Right lobe of liver (tissue), 6 donors: ENCODE results near the gene SLC39A11. TPM values are rescaled to one million over a fixed set of nuclear protein-coding genes. Genes with fewer than 3 reads are reported as not detected.

ENCODE experiments used
- ATAC-seq, 4 donors: fragments of 200-7000 bp; cut with Tn5 transposase; one replicate each; pipeline ENCODE4 v1.9.1; 2020; ENCODE audit warnings: mild to moderate bottlenecking in 4 of 4, moderate library complexity in 4 of 4
- DNase-seq, 3 donors: peaks; one replicate each; pipeline ENCODE4 v3.0.0-alpha.2; 2020
- H3K27ac ChIP-seq, 3 donors: fragments of 200-600 bp; one replicate each; pipeline ENCODE4 v1.8.0; 2022
- H3K27me3 ChIP-seq, 2 donors: fragments of 200-600 bp; one replicate each; pipeline ENCODE4 v1.8.0; 2022
- H3K36me3 ChIP-seq, 4 donors: fragments of 200-600 bp; sonication (generic) in 1 of 4; one replicate each; pipeline versions ENCODE4 v1.5.1 to v1.8.0; 2017 to 2022; ENCODE audit warnings: control low read depth in 1 of 4
- H3K4me1 ChIP-seq, 4 donors: fragments of 200-600 bp; sonication (generic) in 1 of 4; one replicate each; pipeline versions ENCODE4 v1.5.1 to v1.8.0; 2017 to 2022; ENCODE audit warnings: control low read depth in 1 of 4
- H3K4me3 ChIP-seq, 3 donors: fragments of 200-600 bp; one replicate each; pipeline ENCODE4 v1.8.0; 2022
- H3K9me3 ChIP-seq, 4 donors: fragments of 200-600 bp; sonication (generic) in 1 of 4; one replicate each; pipeline versions ENCODE4 v1.5.1 to v1.8.0; 2017 to 2022; ENCODE audit warnings: control low read depth in 1 of 4
- CTCF ChIP-seq, 4 donors: fragments of 200-600 bp in 3 of 4; fragments of 450-650 bp in 1 of 4; IDR thresholded peaks; one replicate each; pipeline versions ENCODE4 v1.5.1 to v1.8.0; 2016 to 2022; ENCODE audit warnings: antibody characterized with exemption in 4 of 4, mild to moderate bottlenecking in 2 of 4
- POLR2A ChIP-seq: fragments of 450-650 bp; IDR thresholded peaks from one replicate; pipeline ENCODE4 v1.6.1; 2017; ENCODE audit warnings: antibody characterized with exemption, mild to moderate bottlenecking
- WGBS: methylation state at CpG from one replicate; pipeline ENCODE4 v1.1.6; 2018; ENCODE audit warnings: low coverage, low lambda C conversion rate; ENCODE audit not compliant: insufficient coverage; ENCODE audit errors: missing lambda C conversion rate; 5-methylcytosine and 5-hydroxymethylcytosine counted together
- intact Hi-C, 2 donors: fragments of 100-400 bp; cut with DNase I; formaldehyde crosslinking; loops; one replicate each; pipeline versions ENCODE4 v1.11.2 to v1.14.1; 2022
- total RNA-seq, 6 experiments: library from RNA; depleted of rRNA in 2 of 6; stranded (reverse); fragments of >200 nt in 2 of 6; fragmentation: NEBNext Ultra II Directional in 3 of 6; extraction: Animal tissue kit (Norgen Biotek cat#: 25700) in 3 of 6; gene quantifications; one replicate each; pipeline versions ENCODE4 v1.1.0 to v1.2.4, GENCODE V29; 2016 to 2023
- donor health status: DM: no; HTN: yes; CAD: no.
- donor health status: DM: no; HTN: no; CAD: no.
- donor health status: DM: no; HTN: no; CAD: no.
- donor health status: DM: no; HTN: yes; CAD: no.
- donor health status: DM: no; HTN: yes; CAD: no.

The SLC39A11 gene
- total RNA-seq, 6 experiments from 2014 or later: 25.4 to 49.6 (median 39.3) TPM

DNA sequence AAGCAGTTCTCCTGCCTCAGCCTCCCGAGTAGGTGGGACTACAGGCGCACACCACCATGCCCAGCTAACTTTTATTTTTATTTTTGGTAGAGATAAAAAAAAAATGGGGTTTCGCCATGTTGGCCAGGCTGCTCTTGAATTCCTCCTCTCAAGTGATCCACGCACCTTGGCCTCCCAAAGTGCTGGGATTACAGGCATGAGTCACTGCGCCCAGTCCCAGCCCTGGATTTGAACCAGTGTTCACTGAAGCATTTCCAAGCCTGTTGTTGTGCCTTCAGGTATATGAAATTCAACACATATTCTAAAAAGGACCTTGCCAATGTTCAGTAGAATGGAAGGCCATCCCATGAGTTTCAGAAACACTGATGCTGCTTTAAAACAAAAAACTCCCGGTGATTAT, 165.3 kb downstream of the SLC39A11 start:
- no peaks in the 10 kb centered on the region for H3K4me1 ChIP-seq
- peaks cover 0 to 3% (median 0%) of the 10 kb centered on the region in 4 donors for H3K36me3 ChIP-seq
- no peak overlapping the region for H3K4me3 ChIP-seq
- WGBS: 99% methylated on average over 6 of the region's 6 CpGs
- DNase-seq (no peak), ATAC-seq (no peak)
- H3K27ac ChIP-seq: no peak overlapping the region
- TF ChIP-seq CTCF (IDR thresholded peaks at IDR 0.05): no peak
- intact Hi-C loops: no loop called here
- H3K27me3 ChIP-seq: no peaks in the 10 kb centered on the region
- H3K9me3 ChIP-seq: no peaks in the 10 kb centered on the region

- intact Hi-C loops: no loop called here
- TF ChIP-seq CTCF (IDR thresholded peaks at IDR 0.05): no peak
- TF ChIP-seq POLR2A: no peak
- WGBS: 78% methylated on average over 1 of the region's 1 CpG
- Histone ChIP-seq H3K27me3 (no peaks in the 10 kb centered on the region), H3K27ac (no peak overlapping the region), H3K36me3 (peaks cover 0 to 3% (median 0%) of the 10 kb centered on the region in 4 donors), H3K9me3 (no peaks in the 10 kb centered on the region), H3K4me1 (no peaks in the 10 kb centered on the region), H3K4me3 (no peak overlapping the region)
- ATAC-seq (no peak), DNase-seq (no peak)
These were observed 166.3 kb downstream of the SLC39A11 start for GRCh38 chr17:72926171-72926570.

DNA sequence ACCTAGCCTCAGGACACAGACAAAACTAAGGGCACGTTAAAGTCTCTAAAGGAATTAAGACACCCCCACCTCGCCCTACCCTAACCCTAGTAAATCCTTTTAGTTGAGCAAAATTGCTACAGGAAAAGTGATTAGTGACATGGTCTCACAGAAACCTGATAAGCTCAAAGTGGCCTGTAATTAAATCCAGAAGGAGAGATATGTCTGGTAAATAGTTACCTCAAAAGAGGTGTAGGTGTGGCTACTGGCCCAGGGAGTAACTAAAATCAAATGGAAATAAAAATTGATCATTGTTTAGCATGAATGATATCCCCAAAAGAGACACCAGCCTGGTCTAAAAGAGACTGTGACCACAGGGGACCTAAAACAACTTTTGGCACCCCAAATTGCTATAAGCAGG, 168.3 kb downstream of the SLC39A11 start:
- DNase-seq: no peak
- H3K27ac ChIP-seq: no peak overlapping the region
- ATAC-seq: no peak
- 94% methylated on average over 2 of the region's 2 CpGs for WGBS
- H3K4me3 ChIP-seq: no peak overlapping the region
- H3K4me1 ChIP-seq: no peaks in the 10 kb centered on the region
- H3K36me3 ChIP-seq: peaks cover 0 to 3% (median 0%) of the 10 kb centered on the region in 4 donors
- no peaks in the 10 kb centered on the region for H3K9me3 ChIP-seq
- no peak for TF ChIP-seq CTCF (IDR thresholded peaks at IDR 0.05)
- no peak for TF ChIP-seq POLR2A
- no peaks in the 10 kb centered on the region for H3K27me3 ChIP-seq
- intact Hi-C loops: no loop called here

- DNase-seq (no peak), ATAC-seq (no peak)
- H3K4me3 ChIP-seq: no peak overlapping the region
- H3K27me3 ChIP-seq: no peaks in the 10 kb centered on the region
- H3K9me3 ChIP-seq: no peaks in the 10 kb centered on the region
- 88% methylated on average over 3 of the region's 3 CpGs for WGBS
- no peak for TF ChIP-seq POLR2A
- TF ChIP-seq CTCF (IDR thresholded peaks at IDR 0.05): no peak
- H3K36me3 ChIP-seq: peaks cover 0 to 3% (median 0%) of the 10 kb centered on the region in 4 donors
- no peak overlapping the region for H3K27ac ChIP-seq
- intact Hi-C loops: no loop called here
- H3K4me1 ChIP-seq: no peaks in the 10 kb centered on the region
These were observed 170.3 kb downstream of the SLC39A11 start for GRCh38 chr17:72922219-72922618.
